CD14-positive monocyte (primary cell): ENCODE measurements around the gene RBFOX2. TPM values are rescaled to one million over a fixed set of nuclear protein-coding genes. Genes with fewer than 3 reads are reported as not detected.

ENCODE experiments used
- DNase-seq, 3 donors: peaks; one replicate each; pipeline ENCODE4 v3.0.0-alpha.2; 2011 to 2022
- H2AFZ ChIP-seq: 2 replicates; pipeline ENCODE4 v1.6.0; 2012; ENCODE audit warnings: mild to moderate bottlenecking, low read depth, low read length, inconsistent platforms; ENCODE audit not compliant: insufficient read depth, poor library complexity, severe bottlenecking
- H3K27ac ChIP-seq, 2 donors: 1 replicate in 1 of 2; 2 replicates in 1 of 2; pipeline ENCODE4 v1.5.1; 2012 to 2013; ENCODE audit warnings: low read length in 2 of 2, control low read depth in 1 of 2, inconsistent platforms in 1 of 2, low read depth in 1 of 2, mild to moderate bottlenecking in 1 of 2
- H3K27me3 ChIP-seq, 2 donors: one replicate each; pipeline versions ENCODE4 v1.6.0 to v1.6.1; 2011 to 2013; ENCODE audit warnings: low read length in 2 of 2; ENCODE audit not compliant: control insufficient read depth in 2 of 2, insufficient read depth in 2 of 2
- H3K36me3 ChIP-seq, 2 donors: replicated peaks in 1 of 2; 1 replicate in 1 of 2; 2 replicates in 1 of 2; pipeline versions ENCODE4 v1.5.1 to v1.6.1; 2012 to 2013; ENCODE audit warnings: low read length in 2 of 2, control low read depth in 1 of 2, inconsistent platforms in 1 of 2, mild to moderate bottlenecking in 1 of 2; ENCODE audit not compliant: insufficient read depth in 2 of 2, control insufficient read depth in 1 of 2
- H3K4me1 ChIP-seq, 2 donors: 1 replicate in 1 of 2; 2 replicates in 1 of 2; pipeline versions ENCODE4 v1.5.1 to v1.6.1; 2012 to 2013; ENCODE audit warnings: low read length in 2 of 2, control low read depth in 1 of 2, inconsistent platforms in 1 of 2, mild to moderate bottlenecking in 1 of 2, moderate library complexity in 1 of 2; ENCODE audit not compliant: insufficient read depth in 2 of 2, control insufficient read depth in 1 of 2
- H3K4me2 ChIP-seq: replicated peaks from 2 replicates; pipeline ENCODE3; 2012; ENCODE audit warnings: low read length, moderate library complexity, mild to moderate bottlenecking; ENCODE audit not compliant: poor library complexity, severe bottlenecking; ENCODE audit errors: extremely low read depth
- H3K4me3 ChIP-seq, 3 experiments: fragments of 200-600 bp in 1 of 3; sonication (generic) in 1 of 3; replicated peaks in 1 of 3; 1 replicate in 2 of 3; 2 replicates in 1 of 3; pipeline ENCODE4 v1.5.1; 2011 to 2013; ENCODE audit warnings: low read length in 3 of 3, mild to moderate bottlenecking in 3 of 3, control low read depth in 2 of 3, low read depth in 2 of 3, inconsistent platforms in 1 of 3, moderate library complexity in 1 of 3
- H3K79me2 ChIP-seq: 2 replicates; pipeline ENCODE4 v1.6.0; 2012; ENCODE audit warnings: mild to moderate bottlenecking, control low read depth, inconsistent platforms, low read length, moderate library complexity; ENCODE audit not compliant: insufficient read depth
- H3K9ac ChIP-seq: 2 replicates; pipeline ENCODE4 v1.6.0; 2017; ENCODE audit warnings: low read length, mild to moderate bottlenecking; ENCODE audit not compliant: insufficient read depth, poor library complexity, severe bottlenecking
- H3K9me3 ChIP-seq, 2 donors: replicated peaks in 1 of 2; 1 replicate in 1 of 2; 2 replicates in 1 of 2; pipeline versions ENCODE4 v1.5.1 to v1.6.1; 2012 to 2013; ENCODE audit warnings: low read length in 2 of 2, control low read depth in 1 of 2; ENCODE audit not compliant: control insufficient read depth in 1 of 2, insufficient read depth in 1 of 2
- H4K20me1 ChIP-seq: 2 replicates; pipeline ENCODE4 v1.6.0; 2012; ENCODE audit warnings: mild to moderate bottlenecking, low read length, control low read depth, moderate library complexity; ENCODE audit not compliant: insufficient read depth
- H3K27ac Mint-ChIP-seq, 7 donors: one replicate each; pipeline ENCODE4 v1.8.0; 2020; ENCODE audit warnings: mild to moderate bottlenecking in 7 of 7, mixed read lengths in 7 of 7, moderate library complexity in 6 of 7, inconsistent platforms in 2 of 7
- H3K27me3 Mint-ChIP-seq, 3 donors: one replicate each; pipeline ENCODE4 v1.8.0; 2021 to 2022; ENCODE audit warnings: low read depth in 3 of 3, mild to moderate bottlenecking in 3 of 3, mixed read lengths in 3 of 3, moderate library complexity in 3 of 3, inconsistent platforms in 1 of 3
- H3K36me3 Mint-ChIP-seq, 2 donors: one replicate each; pipeline ENCODE4 v1.8.0; 2020; ENCODE audit warnings: mixed read lengths in 2 of 2, inconsistent platforms in 1 of 2, mild to moderate bottlenecking in 1 of 2
- H3K4me1 Mint-ChIP-seq: one replicate; pipeline ENCODE4 v1.8.0; 2020; ENCODE audit warnings: mild to moderate bottlenecking, mixed read lengths
- H3K4me3 Mint-ChIP-seq, 2 donors: one replicate each; pipeline ENCODE4 v1.8.0; 2020; ENCODE audit warnings: mild to moderate bottlenecking in 2 of 2, mixed read lengths in 2 of 2, moderate library complexity in 1 of 2
- H3K9me3 Mint-ChIP-seq, 7 donors: one replicate each; pipeline ENCODE4 v1.8.0; 2020 to 2022; ENCODE audit warnings: mixed read lengths in 7 of 7, mild to moderate bottlenecking in 6 of 7, moderate library complexity in 6 of 7, inconsistent platforms in 2 of 7
- CTCF ChIP-seq: fragments of 200-600 bp; IDR thresholded peaks from one replicate; pipeline ENCODE4 v1.8.0; 2022; ENCODE audit warnings: antibody characterized with exemption, mild to moderate bottlenecking
- WGBS: methylation state at CpG from one replicate; pipeline ENCODE4 v1.1.5; 2013; ENCODE audit warnings: missing lambda C conversion rate; ENCODE audit not compliant: insufficient coverage; 5-methylcytosine and 5-hydroxymethylcytosine counted together
- intact Hi-C, 2 donors: fragments of 100-400 bp; cut with micrococcal nuclease; formaldehyde crosslinking; loops; one replicate each; pipeline versions ENCODE4 v1.15.0 to v1.15.1; 2023
- polyA plus RNA-seq, 3 donors: library from polyadenylated mRNA; depleted of rRNA in 1 of 3; unstranded in 2 of 3; stranded (reverse) in 1 of 3; fragments of 300-500 nt in 2 of 3; fragments of >200 nt in 1 of 3; fragmentation: Illumina TruSeq in 2 of 3; gene quantifications; 1 replicate in 2 of 3; 2 replicates in 1 of 3; pipeline ENCODE4 v1.2.3, GENCODE V29; 2012 to 2021

Gene RBFOX2
- polyA plus RNA-seq, 3 donors: not detected

- no peaks in the 10 kb centered on the region for H3K9me3 Mint-ChIP-seq
- no peaks in the 10 kb centered on the region for H3K4me1 ChIP-seq
These were observed 162.0 kb downstream of the RBFOX2 start for GRCh38 chr22:35866651-35867050.

GRCh38 chr22:35864545-35865165, 164.0 kb downstream of the RBFOX2 start:
- H3K27me3 Mint-ChIP-seq: peaks cover 0 to 3% (median 0%) of the 10 kb centered on the region in 3 donors
- Histone ChIP-seq H3K36me3 (no peaks in the 10 kb centered on the region), H3K9me3 (no peaks in the 10 kb centered on the region), H3K27me3 (no peaks in the 10 kb centered on the region), H4K20me1 (no peaks in the 10 kb centered on the region), H3K4me3 (no peak overlapping the region), H3K9ac (no peak overlapping the region), H3K4me1 (no peaks in the 10 kb centered on the region), H3K27ac (no peak overlapping the region), H3K79me2 (no peaks in the 10 kb centered on the region), H2AFZ (no peak overlapping the region), H3K4me2 (no peak overlapping the region)
- intact Hi-C loops: no loop called here
- no peak for DNase-seq
- peaks cover 0 to 3% (median 0%) of the 10 kb centered on the region in 7 donors for H3K9me3 Mint-ChIP-seq
- no peaks in the 10 kb centered on the region for H3K36me3 Mint-ChIP-seq
- H3K4me1 Mint-ChIP-seq: no peaks in the 10 kb centered on the region
- no peak overlapping the region for H3K4me3 Mint-ChIP-seq
- TF ChIP-seq CTCF: no peak
- no peak overlapping the region for H3K27ac Mint-ChIP-seq

More at GRCh38 chr22:35866651-35867050, 162.0 kb downstream of the RBFOX2 start:
- DNase-seq: no peak
- Histone ChIP-seq H3K4me2 (no peak overlapping the region), H3K9ac (no peak overlapping the region), H4K20me1 (no peaks in the 10 kb centered on the region), H3K36me3 (no peaks in the 10 kb centered on the region), H2AFZ (no peak overlapping the region), H3K27ac (no peak overlapping the region), H3K9me3 (no peaks in the 10 kb centered on the region), H3K4me3 (no peak overlapping the region), H3K79me2 (no peaks in the 10 kb centered on the region), H3K27me3 (no peaks in the 10 kb centered on the region)
- Mint-ChIP-seq H3K4me3 (no peak overlapping the region), H3K4me1 (no peaks in the 10 kb centered on the region), H3K36me3 (no peaks in the 10 kb centered on the region), H3K27me3 (peaks cover 0 to 3% (median 1%) of the 10 kb centered on the region in 3 donors), H3K27ac (no peak overlapping the region)
- WGBS: 100% methylated on average over 1 of the region's 3 CpGs
- no peak for TF ChIP-seq CTCF
- intact Hi-C loops: no loop called here
